K562 (cell line): ENCODE results near the gene TARM1. TPM values are rescaled to one million over a fixed set of nuclear protein-coding genes. Genes with fewer than 3 reads are reported as not detected.

Source experiments
- AFF4 ChIP-seq: sonication (generic); formaldehyde crosslinking; IDR thresholded peaks from 2 replicates; pipeline ENCODE4 v1.8.0; 2023; ENCODE audit warnings: mild to moderate bottlenecking, missing genetic modification reagents
- GATA2 ChIP-seq: sonication (generic); formaldehyde crosslinking; IDR thresholded peaks from 2 replicates; pipeline ENCODE4 v1.4.0; 2020; ENCODE audit warnings: mild to moderate bottlenecking, missing genetic modification reagents
- HDAC1 ChIP-seq, 2 experiments: fragments of 450-650 bp; IDR thresholded peaks; 2 replicates each; pipeline ENCODE4 v1.6.1; 2016 to 2017; ENCODE audit warnings: inconsistent platforms in 1 of 2, mild to moderate bottlenecking in 1 of 2, moderate library complexity in 1 of 2
- NCOR1 ChIP-seq: fragments of 450-650 bp; IDR thresholded peaks from 2 replicates; pipeline ENCODE4 v1.6.1; 2016; ENCODE audit warnings: mild to moderate bottlenecking, moderate library complexity
- NELFE ChIP-seq: IDR thresholded peaks from 2 replicates; pipeline ENCODE4 v1.6.1; 2011; ENCODE audit warnings: mild to moderate bottlenecking; ENCODE audit not compliant: insufficient read depth, insufficient read length
- NRF1 ChIP-seq, 2 experiments: fragments of 450-650 bp; IDR thresholded peaks in 1 of 2; conservative IDR thresholded peaks in 1 of 2; 2 replicates each; pipeline ENCODE4 v1.6.1; 2014; ENCODE audit warnings: mild to moderate bottlenecking in 2 of 2
- POLR2AphosphoS2 ChIP-seq: IDR thresholded peaks from 2 replicates; pipeline ENCODE4 v1.6.1; 2012; ENCODE audit warnings: low read length, improper control_type of control experiment
- POLR2H ChIP-seq: IDR thresholded peaks from 2 replicates; pipeline ENCODE4 v1.6.1; 2016; ENCODE audit warnings: missing genetic modification characterization, low read depth, mild to moderate bottlenecking, control low read depth, missing compliant biosample characterization, moderate library complexity
- TCFL5 ChIP-seq: fragments of 250-450 bp; sonication (Bioruptor Pico); conservative IDR thresholded peaks from 2 replicates; pipeline ENCODE4 v1.6.1; 2021; ENCODE audit warnings: mild to moderate bottlenecking, moderate library complexity, matching md5 sums
- THRB ChIP-seq: fragments of 450-650 bp; formaldehyde crosslinking; conservative IDR thresholded peaks from 2 replicates; pipeline ENCODE4 v1.4.0; 2022; ENCODE audit warnings: mild to moderate bottlenecking, missing genetic modification characterization
- ZNF3 ChIP-seq: fragments of 250-450 bp; sonication (Bioruptor Pico); IDR thresholded peaks from 2 replicates; pipeline ENCODE4 v1.5.0; 2021; ENCODE audit warnings: mild to moderate bottlenecking, moderate library complexity
- polyA plus RNA-seq, 8 experiments: library from polyadenylated mRNA; depleted of rRNA in 4 of 8; stranded (reverse) in 5 of 8; unstranded in 3 of 8; fragments of >200 nt; fragmentation: Nextera tagmentation in 2 of 8; fragmentation: Illumina TruSeq in 1 of 8; extraction: Ambion mirVana in 2 of 8; extraction: Trizol in 1 of 8; gene quantifications; 2 replicates each; pipeline versions ENCODE4 v1.2.1 to v1.2.3, GENCODE V29; 2011 to 2014; ENCODE audit warnings: inconsistent platforms in 1 of 8, missing spikeins in 1 of 8
- total RNA-seq, 7 experiments: library from RNA; depleted of rRNA in 6 of 7; stranded (reverse); fragments of >200 nt in 6 of 7; fragmentation: Illumina TruSeq in 2 of 7; extraction: Trizol in 2 of 7; gene quantifications; 2 replicates each; pipeline versions ENCODE4 v1.2.1 to v1.2.3, GENCODE V29; 2011 to 2021; ENCODE audit warnings: low replicate concordance in 1 of 7
- TF ChIP-seq, protein P1 (sequence below): sonication (generic); formaldehyde crosslinking; IDR thresholded peaks from 2 replicates; pipeline ENCODE4 v1.8.0; 2022; ENCODE audit warnings: missing genetic modification reagents, mild to moderate bottlenecking, borderline replicate concordance
- TF ChIP-seq, protein P2 (sequence below): fragments of 250-450 bp; sonication (Bioruptor Pico); IDR thresholded peaks from 2 replicates; pipeline ENCODE4 v1.4.0; 2020; ENCODE audit warnings: mild to moderate bottlenecking, moderate library complexity

The TARM1 gene
- total and polyA plus RNA-seq, 9 of the 15 experiments (the other 6 are each of a cell fraction or from before 2014, with no cell fraction given), result not detected

GRCh38 chr19:54115109-54116063 lies 34.2 kb upstream of the TARM1 start, which contains the start of the genes PRPF31 and TFPT (continued):
- TF ChIP-seq AFF4 (CRISPR knock-in tag), result peak; percentile 92; the same call in 1 of the 2 replicates
- TF ChIP-seq NELFE, result no peak
- TF ChIP-seq, protein P1, sequence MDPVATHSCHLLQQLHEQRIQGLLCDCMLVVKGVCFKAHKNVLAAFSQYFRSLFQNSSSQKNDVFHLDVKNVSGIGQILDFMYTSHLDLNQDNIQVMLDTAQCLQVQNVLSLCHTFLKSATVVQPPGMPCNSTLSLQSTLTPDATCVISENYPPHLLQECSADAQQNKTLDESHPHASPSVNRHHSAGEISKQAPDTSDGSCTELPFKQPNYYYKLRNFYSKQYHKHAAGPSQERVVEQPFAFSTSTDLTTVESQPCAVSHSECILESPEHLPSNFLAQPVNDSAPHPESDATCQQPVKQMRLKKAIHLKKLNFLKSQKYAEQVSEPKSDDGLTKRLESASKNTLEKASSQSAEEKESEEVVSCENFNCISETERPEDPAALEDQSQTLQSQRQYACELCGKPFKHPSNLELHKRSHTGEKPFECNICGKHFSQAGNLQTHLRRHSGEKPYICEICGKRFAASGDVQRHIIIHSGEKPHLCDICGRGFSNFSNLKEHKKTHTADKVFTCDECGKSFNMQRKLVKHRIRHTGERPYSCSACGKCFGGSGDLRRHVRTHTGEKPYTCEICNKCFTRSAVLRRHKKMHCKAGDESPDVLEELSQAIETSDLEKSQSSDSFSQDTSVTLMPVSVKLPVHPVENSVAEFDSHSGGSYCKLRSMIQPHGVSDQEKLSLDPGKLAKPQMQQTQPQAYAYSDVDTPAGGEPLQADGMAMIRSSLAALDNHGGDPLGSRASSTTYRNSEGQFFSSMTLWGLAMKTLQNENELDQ (CRISPR knock-in tag), result no peak
- peak; percentile 90; the same call in 1 of the 2 replicates for TF ChIP-seq POLR2AphosphoS2
- peak; percentile 43; the same call in 1 of the 2 replicates for TF ChIP-seq NCOR1
- TF ChIP-seq, protein P2, sequence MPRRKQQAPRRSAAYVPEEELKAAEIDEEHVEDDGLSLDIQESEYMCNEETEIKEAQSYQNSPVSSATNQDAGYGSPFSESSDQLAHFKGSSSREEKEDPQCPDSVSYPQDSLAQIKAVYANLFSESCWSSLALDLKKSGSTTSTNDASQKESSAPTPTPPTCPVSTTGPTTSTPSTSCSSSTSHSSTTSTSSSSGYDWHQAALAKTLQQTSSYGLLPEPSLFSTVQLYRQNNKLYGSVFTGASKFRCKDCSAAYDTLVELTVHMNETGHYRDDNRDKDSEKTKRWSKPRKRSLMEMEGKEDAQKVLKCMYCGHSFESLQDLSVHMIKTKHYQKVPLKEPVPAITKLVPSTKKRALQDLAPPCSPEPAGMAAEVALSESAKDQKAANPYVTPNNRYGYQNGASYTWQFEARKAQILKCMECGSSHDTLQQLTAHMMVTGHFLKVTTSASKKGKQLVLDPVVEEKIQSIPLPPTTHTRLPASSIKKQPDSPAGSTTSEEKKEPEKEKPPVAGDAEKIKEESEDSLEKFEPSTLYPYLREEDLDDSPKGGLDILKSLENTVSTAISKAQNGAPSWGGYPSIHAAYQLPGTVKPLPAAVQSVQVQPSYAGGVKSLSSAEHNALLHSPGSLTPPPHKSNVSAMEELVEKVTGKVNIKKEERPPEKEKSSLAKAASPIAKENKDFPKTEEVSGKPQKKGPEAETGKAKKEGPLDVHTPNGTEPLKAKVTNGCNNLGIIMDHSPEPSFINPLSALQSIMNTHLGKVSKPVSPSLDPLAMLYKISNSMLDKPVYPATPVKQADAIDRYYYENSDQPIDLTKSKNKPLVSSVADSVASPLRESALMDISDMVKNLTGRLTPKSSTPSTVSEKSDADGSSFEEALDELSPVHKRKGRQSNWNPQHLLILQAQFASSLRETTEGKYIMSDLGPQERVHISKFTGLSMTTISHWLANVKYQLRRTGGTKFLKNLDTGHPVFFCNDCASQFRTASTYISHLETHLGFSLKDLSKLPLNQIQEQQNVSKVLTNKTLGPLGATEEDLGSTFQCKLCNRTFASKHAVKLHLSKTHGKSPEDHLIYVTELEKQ (CRISPR knock-in tag), result no peak
- TF ChIP-seq TCFL5 (CRISPR knock-in tag), result no peak
- TF ChIP-seq THRB, result no peak
- TF ChIP-seq GATA2 (CRISPR knock-in tag), result no peak
- peak; percentile 78 for TF ChIP-seq POLR2H (tag)
- TF ChIP-seq NRF1 (conservative IDR thresholded peaks at IDR 0.05 in 1 of 2, IDR thresholded peaks at IDR 0.05 in 1 of 2), result peak; percentile 37 to 59; a peak in 3 of 4 replicates
- TF ChIP-seq HDAC1 (IDR thresholded peaks at IDR 0.05), result peak in 1 of 2 experiments; percentile 98; a peak in 3 of 4 replicates
- no peak for TF ChIP-seq ZNF3 (CRISPR knock-in tag)
